SK-N-SH (cell line): ENCODE data around the gene MED12.

Experiments used
- FOXJ3 ChIP-seq: sonication (generic); formaldehyde crosslinking; IDR thresholded peaks from 2 replicates; pipeline ENCODE4 v1.5.1; 2020; ENCODE audit warnings: mild to moderate bottlenecking, missing genetic modification reagents
- NFIC ChIP-seq: IDR thresholded peaks from 2 replicates; pipeline ENCODE4 v1.4.0; 2012; ENCODE audit warnings: borderline replicate concordance
- RAD21 ChIP-seq: IDR thresholded peaks from 2 replicates; pipeline ENCODE4 v1.6.1; 2012; ENCODE audit warnings: mild to moderate bottlenecking, low read length
- TAF1 ChIP-seq: IDR thresholded peaks from 2 replicates; pipeline ENCODE4 v1.6.1; 2012; ENCODE audit warnings: low read depth, mild to moderate bottlenecking, low read length, moderate library complexity, borderline replicate concordance
- TF ChIP-seq, protein P1 (sequence below): fragments of 200-600 bp; sonication (generic); IDR thresholded peaks from 2 replicates; pipeline ENCODE4 v1.6.1; 2017; ENCODE audit warnings: antibody characterized with exemption, mild to moderate bottlenecking, moderate library complexity
- TF ChIP-seq, protein P2 (sequence below): IDR thresholded peaks from 2 replicates; pipeline ENCODE4 v1.6.1; 2012; ENCODE audit warnings: mild to moderate bottlenecking, low read depth, low read length, moderate library complexity
- TF ChIP-seq, protein P3 (sequence below): IDR thresholded peaks from 2 replicates; pipeline ENCODE4 v1.4.0; 2012; ENCODE audit warnings: low read depth, borderline replicate concordance
- TF ChIP-seq, protein P4 (sequence below): fragments of 150-350 bp; IDR thresholded peaks from 2 replicates; pipeline ENCODE4 v1.6.1; 2017; ENCODE audit warnings: antibody characterized with exemption, low read length, low read depth, borderline replicate concordance
- TF ChIP-seq, protein P5 (sequence below): IDR thresholded peaks from 2 replicates; pipeline ENCODE4; 2012

DNA sequence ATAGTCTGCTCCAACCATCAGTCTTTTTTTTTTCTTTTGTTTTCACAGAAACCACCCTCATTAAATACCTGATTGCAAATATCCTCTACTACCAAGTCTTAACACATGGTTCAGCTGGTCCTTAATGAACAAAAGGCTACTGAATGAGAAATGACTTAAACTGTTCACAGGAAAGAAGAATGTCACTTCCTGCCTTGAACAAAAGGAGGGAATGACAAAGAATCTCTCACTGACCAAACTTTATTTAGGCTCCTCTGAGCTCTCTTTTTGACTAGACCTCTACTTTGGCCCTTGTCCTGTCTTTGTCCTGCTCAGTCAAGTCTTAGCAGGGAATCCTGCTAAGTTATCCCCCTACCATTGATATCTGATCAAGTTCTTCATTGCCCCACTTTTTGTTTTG is 72.9 kb downstream of the MED12 start:
- TF ChIP-seq NFIC = no peak
- TF ChIP-seq, protein P1, sequence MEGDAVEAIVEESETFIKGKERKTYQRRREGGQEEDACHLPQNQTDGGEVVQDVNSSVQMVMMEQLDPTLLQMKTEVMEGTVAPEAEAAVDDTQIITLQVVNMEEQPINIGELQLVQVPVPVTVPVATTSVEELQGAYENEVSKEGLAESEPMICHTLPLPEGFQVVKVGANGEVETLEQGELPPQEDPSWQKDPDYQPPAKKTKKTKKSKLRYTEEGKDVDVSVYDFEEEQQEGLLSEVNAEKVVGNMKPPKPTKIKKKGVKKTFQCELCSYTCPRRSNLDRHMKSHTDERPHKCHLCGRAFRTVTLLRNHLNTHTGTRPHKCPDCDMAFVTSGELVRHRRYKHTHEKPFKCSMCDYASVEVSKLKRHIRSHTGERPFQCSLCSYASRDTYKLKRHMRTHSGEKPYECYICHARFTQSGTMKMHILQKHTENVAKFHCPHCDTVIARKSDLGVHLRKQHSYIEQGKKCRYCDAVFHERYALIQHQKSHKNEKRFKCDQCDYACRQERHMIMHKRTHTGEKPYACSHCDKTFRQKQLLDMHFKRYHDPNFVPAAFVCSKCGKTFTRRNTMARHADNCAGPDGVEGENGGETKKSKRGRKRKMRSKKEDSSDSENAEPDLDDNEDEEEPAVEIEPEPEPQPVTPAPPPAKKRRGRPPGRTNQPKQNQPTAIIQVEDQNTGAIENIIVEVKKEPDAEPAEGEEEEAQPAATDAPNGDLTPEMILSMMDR = no peak
- TF ChIP-seq, protein P2, sequence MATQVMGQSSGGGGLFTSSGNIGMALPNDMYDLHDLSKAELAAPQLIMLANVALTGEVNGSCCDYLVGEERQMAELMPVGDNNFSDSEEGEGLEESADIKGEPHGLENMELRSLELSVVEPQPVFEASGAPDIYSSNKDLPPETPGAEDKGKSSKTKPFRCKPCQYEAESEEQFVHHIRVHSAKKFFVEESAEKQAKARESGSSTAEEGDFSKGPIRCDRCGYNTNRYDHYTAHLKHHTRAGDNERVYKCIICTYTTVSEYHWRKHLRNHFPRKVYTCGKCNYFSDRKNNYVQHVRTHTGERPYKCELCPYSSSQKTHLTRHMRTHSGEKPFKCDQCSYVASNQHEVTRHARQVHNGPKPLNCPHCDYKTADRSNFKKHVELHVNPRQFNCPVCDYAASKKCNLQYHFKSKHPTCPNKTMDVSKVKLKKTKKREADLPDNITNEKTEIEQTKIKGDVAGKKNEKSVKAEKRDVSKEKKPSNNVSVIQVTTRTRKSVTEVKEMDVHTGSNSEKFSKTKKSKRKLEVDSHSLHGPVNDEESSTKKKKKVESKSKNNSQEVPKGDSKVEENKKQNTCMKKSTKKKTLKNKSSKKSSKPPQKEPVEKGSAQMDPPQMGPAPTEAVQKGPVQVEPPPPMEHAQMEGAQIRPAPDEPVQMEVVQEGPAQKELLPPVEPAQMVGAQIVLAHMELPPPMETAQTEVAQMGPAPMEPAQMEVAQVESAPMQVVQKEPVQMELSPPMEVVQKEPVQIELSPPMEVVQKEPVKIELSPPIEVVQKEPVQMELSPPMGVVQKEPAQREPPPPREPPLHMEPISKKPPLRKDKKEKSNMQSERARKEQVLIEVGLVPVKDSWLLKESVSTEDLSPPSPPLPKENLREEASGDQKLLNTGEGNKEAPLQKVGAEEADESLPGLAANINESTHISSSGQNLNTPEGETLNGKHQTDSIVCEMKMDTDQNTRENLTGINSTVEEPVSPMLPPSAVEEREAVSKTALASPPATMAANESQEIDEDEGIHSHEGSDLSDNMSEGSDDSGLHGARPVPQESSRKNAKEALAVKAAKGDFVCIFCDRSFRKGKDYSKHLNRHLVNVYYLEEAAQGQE = no peak
- no peak for TF ChIP-seq TAF1
- TF ChIP-seq, protein P3, sequence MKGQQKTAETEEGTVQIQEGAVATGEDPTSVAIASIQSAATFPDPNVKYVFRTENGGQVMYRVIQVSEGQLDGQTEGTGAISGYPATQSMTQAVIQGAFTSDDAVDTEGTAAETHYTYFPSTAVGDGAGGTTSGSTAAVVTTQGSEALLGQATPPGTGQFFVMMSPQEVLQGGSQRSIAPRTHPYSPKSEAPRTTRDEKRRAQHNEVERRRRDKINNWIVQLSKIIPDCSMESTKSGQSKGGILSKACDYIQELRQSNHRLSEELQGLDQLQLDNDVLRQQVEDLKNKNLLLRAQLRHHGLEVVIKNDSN = no peak
- TF ChIP-seq, protein P4, sequence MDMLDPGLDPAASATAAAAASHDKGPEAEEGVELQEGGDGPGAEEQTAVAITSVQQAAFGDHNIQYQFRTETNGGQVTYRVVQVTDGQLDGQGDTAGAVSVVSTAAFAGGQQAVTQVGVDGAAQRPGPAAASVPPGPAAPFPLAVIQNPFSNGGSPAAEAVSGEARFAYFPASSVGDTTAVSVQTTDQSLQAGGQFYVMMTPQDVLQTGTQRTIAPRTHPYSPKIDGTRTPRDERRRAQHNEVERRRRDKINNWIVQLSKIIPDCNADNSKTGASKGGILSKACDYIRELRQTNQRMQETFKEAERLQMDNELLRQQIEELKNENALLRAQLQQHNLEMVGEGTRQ = no peak
- TF ChIP-seq RAD21 = no peak
- no peak for TF ChIP-seq FOXJ3
- TF ChIP-seq, protein P5, sequence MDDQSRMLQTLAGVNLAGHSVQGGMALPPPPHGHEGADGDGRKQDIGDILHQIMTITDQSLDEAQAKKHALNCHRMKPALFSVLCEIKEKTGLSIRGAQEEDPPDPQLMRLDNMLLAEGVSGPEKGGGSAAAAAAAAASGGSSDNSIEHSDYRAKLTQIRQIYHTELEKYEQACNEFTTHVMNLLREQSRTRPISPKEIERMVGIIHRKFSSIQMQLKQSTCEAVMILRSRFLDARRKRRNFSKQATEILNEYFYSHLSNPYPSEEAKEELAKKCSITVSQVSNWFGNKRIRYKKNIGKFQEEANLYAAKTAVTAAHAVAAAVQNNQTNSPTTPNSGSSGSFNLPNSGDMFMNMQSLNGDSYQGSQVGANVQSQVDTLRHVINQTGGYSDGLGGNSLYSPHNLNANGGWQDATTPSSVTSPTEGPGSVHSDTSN = no peak
